Mononuclear cell (primary cell): ENCODE data around the gene PPP2R2C. TPM values are rescaled to one million over a fixed set of nuclear protein-coding genes. Genes with fewer than 3 reads are reported as not detected.

Source experiments
- H3K27me3 ChIP-seq: 2 replicates; pipeline ENCODE4 v1.6.0; 2011; ENCODE audit warnings: low read length, control low read depth; ENCODE audit not compliant: insufficient read depth
- H3K4me1 ChIP-seq: 2 replicates; pipeline ENCODE4 v1.5.1; 2011; ENCODE audit warnings: mild to moderate bottlenecking, low read length, control low read depth; ENCODE audit not compliant: insufficient read depth
- H3K4me3 ChIP-seq: 2 replicates; pipeline ENCODE4 v1.5.1; 2011; ENCODE audit warnings: mild to moderate bottlenecking, low read length, moderate library complexity
- H3K9me3 ChIP-seq: 2 replicates; pipeline ENCODE4 v1.5.1; 2011; ENCODE audit warnings: low read depth, mild to moderate bottlenecking, control low read depth, low read length
- total RNA-seq: library from RNA; depleted of rRNA; stranded (reverse); fragments of >200 nt; gene quantifications from one replicate; pipeline ENCODE4 v1.2.3, GENCODE V29; 2012

The PPP2R2C gene
- total RNA-seq, 1 donor: not detected

- Histone ChIP-seq H3K4me1 (no peaks in the 10 kb centered on the region), H3K9me3 (no peaks in the 10 kb centered on the region), H3K4me3 (no peak overlapping the region), H3K27me3 (no peaks in the 10 kb centered on the region)
Observed at GRCh38 chr4:6440506-6441201, 31.8 kb downstream of the PPP2R2C start.

DNA sequence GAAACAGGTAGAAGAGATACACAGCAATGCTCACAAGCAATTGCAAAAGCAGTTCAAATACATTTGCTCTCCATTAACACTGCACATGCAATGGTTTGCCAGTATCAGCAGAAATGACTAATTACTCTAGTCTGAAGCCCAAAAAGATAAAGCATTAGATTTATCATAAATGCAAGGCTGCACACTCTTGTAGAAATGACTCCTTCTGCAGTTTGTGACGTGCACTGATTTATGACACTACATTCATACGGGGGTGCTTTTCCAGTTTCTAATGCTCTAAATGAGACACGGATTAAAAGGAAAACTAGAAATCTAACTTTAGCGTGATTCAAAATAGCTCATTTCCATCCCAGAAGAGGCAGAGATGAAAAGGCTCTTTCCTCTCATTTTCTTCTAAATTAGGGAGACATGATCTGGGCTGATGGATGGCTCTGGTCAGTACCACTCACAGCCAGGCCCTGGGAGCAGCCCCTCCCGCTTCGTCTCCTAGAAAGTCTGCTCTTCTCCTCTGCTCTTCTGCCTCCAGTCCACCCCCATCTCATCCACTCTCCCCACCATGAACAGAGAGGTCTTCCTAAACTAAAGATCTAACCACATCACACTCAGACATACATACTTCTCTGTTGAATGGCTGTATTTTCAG, 33.2 kb downstream of the PPP2R2C start:
- H3K27me3 ChIP-seq: no peaks in the 10 kb centered on the region
- H3K4me1 ChIP-seq: no peaks in the 10 kb centered on the region
- H3K4me3 ChIP-seq: no peak overlapping the region
- H3K9me3 ChIP-seq: no peaks in the 10 kb centered on the region

GRCh38 chr4:6437826-6438238, 34.6 kb downstream of the PPP2R2C start:
- no peaks in the 10 kb centered on the region for H3K27me3 ChIP-seq
- no peaks in the 10 kb centered on the region for H3K9me3 ChIP-seq
- no peak overlapping the region for H3K4me3 ChIP-seq
- no peaks in the 10 kb centered on the region for H3K4me1 ChIP-seq

GRCh38 chr4:6435010-6435409, 37.4 kb downstream of the PPP2R2C start:
- Histone ChIP-seq H3K4me3 (no peak overlapping the region), H3K9me3 (no peaks in the 10 kb centered on the region), H3K27me3 (no peaks in the 10 kb centered on the region), H3K4me1 (no peaks in the 10 kb centered on the region)

- no peak overlapping the region for H3K4me3 ChIP-seq
- H3K9me3 ChIP-seq: no peaks in the 10 kb centered on the region
Observed at GRCh38 chr4:6430927-6431326, 41.5 kb downstream of the PPP2R2C start.

DNA sequence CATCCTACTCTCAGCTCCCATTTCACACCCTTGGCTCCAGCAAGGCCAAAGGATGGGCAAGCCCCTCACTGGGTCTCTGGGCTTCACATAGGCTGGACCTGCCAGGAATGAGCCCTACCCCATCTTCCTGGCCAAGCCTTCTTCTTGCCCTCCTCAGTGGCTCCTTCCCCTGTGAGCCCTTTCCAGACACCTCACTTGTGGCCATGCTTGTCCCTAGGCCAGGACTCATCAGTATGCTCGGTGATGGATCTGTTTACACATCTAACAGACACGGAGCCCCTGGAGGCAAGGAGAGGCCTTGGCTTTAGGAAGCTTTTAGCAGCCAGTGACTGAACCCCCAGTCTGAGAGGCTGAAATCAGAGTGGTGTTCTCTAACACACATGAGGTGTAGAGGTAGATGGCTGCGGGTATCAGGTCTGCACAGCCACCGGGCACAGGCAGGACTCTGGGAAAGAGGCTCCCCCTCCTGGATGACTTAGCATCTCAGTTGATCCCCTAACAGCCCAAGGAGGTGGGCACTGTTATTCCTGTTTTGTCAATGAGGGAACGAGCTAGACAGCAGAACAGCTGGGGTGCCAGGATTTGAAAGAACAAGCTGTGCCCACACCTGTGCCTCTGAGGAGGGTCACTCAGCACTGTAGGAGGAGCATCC, 44.8 kb downstream of the PPP2R2C start:
- Histone ChIP-seq H3K4me3 (no peak overlapping the region), H3K9me3 (no peaks in the 10 kb centered on the region), H3K4me1 (no peaks in the 10 kb centered on the region), H3K27me3 (no peaks in the 10 kb centered on the region)

More at GRCh38 chr4:6430927-6431326, 41.5 kb downstream of the PPP2R2C start:
- Histone ChIP-seq H3K27me3 (no peaks in the 10 kb centered on the region), H3K4me1 (no peaks in the 10 kb centered on the region)

DNA sequence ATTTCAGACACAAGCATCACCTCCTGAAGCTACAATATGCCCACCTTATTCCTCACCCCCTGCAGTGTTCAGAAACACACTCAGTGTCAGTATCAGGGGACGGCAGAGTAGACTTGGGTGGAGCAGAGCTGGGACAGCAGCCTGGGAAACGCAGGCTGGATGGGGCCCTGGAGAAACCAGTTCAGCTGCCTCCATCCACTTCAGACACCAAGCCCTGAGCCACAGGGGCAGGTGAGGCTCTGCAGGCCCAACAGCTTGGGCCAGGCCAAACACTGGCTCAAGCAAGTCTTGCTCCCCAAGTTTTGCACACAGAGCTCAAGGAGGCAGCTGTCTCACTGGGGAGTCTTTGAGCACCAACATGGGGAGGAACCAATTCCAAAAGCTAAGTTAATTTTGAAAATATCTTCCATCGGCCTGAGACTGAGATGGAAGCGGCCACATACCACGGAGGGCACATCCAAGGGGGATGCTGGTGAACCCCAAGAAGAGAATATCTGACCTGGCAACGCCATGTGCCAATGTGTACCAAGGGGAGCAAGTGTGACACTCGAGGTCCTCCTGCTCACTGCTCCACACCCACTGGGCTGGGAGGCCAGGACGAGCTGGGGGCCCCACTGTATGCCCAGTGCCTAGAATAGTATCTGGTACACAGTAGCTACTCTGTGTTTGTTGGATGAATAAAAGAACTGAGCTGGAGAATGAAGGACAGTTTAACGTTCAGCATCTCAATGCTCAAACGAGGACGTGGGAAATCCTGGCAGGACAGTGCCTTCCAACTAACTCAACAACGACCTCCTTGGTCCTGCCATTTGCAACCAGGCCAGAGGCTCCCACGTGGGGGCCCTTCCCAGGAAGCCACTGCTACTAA, 45.6 kb downstream of the PPP2R2C start:
- no peak overlapping the region for H3K4me3 ChIP-seq
- no peaks in the 10 kb centered on the region for H3K9me3 ChIP-seq
- H3K27me3 ChIP-seq: no peaks in the 10 kb centered on the region
- no peaks in the 10 kb centered on the region for H3K4me1 ChIP-seq

- Histone ChIP-seq H3K9me3 (no peaks in the 10 kb centered on the region), H3K27me3 (no peaks in the 10 kb centered on the region), H3K4me3 (no peak overlapping the region), H3K4me1 (no peaks in the 10 kb centered on the region)
Observed at GRCh38 chr4:6425911-6426310, 46.5 kb downstream of the PPP2R2C start.

DNA sequence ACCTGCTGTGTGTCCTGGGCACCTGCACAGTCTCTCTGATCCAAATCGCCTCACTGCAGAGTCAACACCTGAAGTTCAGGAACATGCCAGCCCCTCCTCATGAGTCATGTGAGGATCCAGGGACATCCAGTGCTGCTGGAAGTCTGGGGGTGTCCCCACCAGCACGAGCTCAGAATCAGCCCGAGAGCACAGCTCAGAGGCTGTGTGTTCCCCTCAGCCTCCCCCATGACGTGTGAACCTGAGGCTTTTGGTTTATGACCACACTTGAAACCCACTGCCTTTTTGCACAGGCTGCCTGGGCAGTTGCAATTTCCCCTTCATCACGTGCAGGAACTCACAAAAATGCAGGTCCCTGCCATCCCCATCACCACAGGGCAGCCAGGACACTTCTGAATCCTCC, 47.1 kb downstream of the PPP2R2C start:
- Histone ChIP-seq H3K9me3 (no peaks in the 10 kb centered on the region), H3K4me1 (no peaks in the 10 kb centered on the region), H3K27me3 (no peaks in the 10 kb centered on the region), H3K4me3 (no peak overlapping the region)

- Histone ChIP-seq H3K4me1 (no peaks in the 10 kb centered on the region), H3K27me3 (no peaks in the 10 kb centered on the region), H3K9me3 (no peaks in the 10 kb centered on the region), H3K4me3 (no peak overlapping the region)
Observed at GRCh38 chr4:6424425-6424824, 48.0 kb downstream of the PPP2R2C start.

GRCh38 chr4:6423575-6423974, 48.8 kb downstream of the PPP2R2C start:
- Histone ChIP-seq H3K9me3 (no peaks in the 10 kb centered on the region), H3K27me3 (no peaks in the 10 kb centered on the region), H3K4me3 (no peak overlapping the region), H3K4me1 (no peaks in the 10 kb centered on the region)

DNA sequence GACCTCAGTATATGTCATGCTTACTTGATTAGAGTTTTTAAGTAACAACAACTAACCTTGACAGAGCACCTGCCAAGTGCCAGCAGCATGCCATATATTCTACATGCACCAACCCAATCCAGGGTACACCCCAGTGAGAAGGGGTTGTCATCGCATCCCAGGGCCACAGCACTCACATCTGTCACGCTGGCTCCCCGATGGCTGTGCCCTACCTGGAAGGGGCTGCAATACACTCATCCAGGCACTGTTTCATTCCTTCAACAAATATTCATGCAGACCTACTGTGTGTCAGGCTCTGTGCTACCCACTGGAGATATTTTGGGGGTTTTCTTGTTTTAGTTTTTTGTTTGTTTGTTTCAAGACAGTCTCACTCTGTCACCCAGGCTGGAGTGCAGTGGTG, 49.5 kb downstream of the PPP2R2C start:
- Histone ChIP-seq H3K4me1 (no peaks in the 10 kb centered on the region), H3K9me3 (no peaks in the 10 kb centered on the region), H3K27me3 (no peaks in the 10 kb centered on the region), H3K4me3 (no peak overlapping the region)

- Histone ChIP-seq H3K4me1 (no peaks in the 10 kb centered on the region), H3K27me3 (no peaks in the 10 kb centered on the region), H3K4me3 (no peak overlapping the region), H3K9me3 (no peaks in the 10 kb centered on the region)
Observed at GRCh38 chr4:6422105-6422504, 50.3 kb downstream of the PPP2R2C start.

- Histone ChIP-seq H3K4me3 (no peak overlapping the region), H3K27me3 (no peaks in the 10 kb centered on the region), H3K4me1 (no peaks in the 10 kb centered on the region), H3K9me3 (no peaks in the 10 kb centered on the region)
Observed at GRCh38 chr4:6421397-6421796, 51.0 kb downstream of the PPP2R2C start.

DNA sequence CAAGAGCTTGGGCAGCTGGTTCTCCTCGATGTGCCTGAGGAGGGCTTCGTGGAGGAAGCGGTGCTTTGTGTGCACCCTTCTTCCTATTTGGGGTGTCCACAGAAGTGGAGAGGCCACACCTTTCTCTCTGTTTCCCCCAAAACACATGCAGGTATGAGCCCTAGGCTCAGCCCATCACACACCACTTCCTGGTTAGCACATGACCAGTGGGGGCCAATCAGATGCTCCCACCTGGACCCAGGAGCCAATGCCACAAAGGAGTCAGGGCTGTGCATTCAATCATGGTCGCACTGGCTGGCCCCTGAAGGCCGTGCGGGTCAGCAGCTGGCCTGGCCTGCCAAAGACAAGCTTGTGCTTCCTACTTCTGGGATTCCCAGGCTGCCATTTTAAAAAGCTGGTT, 51.4 kb downstream of the PPP2R2C start:
- Histone ChIP-seq H3K9me3 (no peaks in the 10 kb centered on the region), H3K4me3 (no peak overlapping the region), H3K27me3 (no peaks in the 10 kb centered on the region), H3K4me1 (no peaks in the 10 kb centered on the region)
